Measurements from ENCODE around the gene PPP2R2D.
A peak's percentile ranks its signal among the peaks of the same experiment; 100 is the strongest.
"Not testable (repeated sequence)": the region's sequence is repeated elsewhere in the genome, so short reads cannot be mapped to it uniquely, and the experiment has no call there.

The PPP2R2D gene

GRCh38 chr10:131909014-131909808 is 8.4 kb downstream of the PPP2R2D start:
- no peak for DNase-seq

DNA sequence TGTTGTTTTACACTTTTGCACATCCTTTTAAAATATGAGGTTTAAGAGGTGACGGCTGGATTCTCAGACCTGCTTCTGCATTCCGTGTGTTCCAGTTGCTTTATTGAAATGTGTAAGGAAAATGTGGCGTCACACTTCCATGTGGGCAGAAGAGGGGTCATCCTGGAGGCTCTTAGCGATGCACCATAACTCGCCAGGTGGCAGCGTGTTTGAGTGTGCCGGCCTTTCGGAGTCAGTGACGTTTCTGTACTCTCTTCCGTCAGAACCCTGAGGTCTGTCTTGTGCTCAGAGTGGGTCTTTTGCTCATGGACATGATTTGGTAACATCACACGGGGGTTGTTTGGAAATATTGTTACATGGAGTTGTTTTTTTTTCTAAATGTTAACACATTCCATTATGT is 9.1 kb downstream of the PPP2R2D start:
- DNase-seq: no peak

GRCh38 chr10:131910663-131911314 is 10.0 kb downstream of the PPP2R2D start:
- DNase-seq: no peak

DNA sequence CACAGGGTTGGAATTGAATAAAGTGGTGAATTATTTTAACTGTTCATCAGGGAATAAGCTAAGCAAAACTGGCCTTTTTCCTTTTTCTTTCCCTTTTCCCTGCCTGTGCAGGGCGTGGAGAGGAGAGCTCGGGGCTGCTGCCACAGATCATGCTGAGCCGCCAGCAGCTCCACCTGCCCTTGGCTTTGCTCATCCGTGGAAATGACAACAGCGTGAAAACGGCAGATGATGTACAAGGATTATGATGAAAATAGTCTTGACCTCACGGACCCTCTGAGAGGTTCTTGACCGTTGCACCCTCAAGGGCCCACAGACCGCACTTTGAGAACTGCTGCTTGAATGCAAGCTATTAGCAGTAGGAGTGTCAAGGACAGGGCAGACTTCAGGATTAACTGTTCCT is 10.6 kb downstream of the PPP2R2D start:
- no peak for DNase-seq

DNA sequence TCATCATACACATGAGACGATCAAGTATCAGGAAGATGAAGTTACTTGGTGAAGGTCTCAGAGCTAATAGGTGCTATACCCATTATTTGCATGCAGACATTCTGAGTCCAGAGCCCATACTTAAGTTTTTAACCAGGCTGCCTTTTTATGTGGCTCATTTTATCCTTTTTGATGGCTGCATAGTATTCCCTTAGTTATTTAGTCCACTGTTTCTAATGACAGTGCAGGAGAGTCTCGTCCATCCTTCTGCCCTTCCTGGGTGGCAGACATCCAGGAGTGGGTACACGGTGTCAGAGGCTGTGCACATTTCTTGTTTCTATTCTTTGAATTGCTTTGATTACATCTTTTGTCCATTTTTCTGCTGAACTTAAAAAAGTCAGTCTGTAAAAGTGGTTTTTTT is 11.8 kb downstream of the PPP2R2D start:
- no peak for DNase-seq

- DNase-seq: no peak
Observed at GRCh38 chr10:131915484-131915883, 14.7 kb downstream of the PPP2R2D start.

DNA sequence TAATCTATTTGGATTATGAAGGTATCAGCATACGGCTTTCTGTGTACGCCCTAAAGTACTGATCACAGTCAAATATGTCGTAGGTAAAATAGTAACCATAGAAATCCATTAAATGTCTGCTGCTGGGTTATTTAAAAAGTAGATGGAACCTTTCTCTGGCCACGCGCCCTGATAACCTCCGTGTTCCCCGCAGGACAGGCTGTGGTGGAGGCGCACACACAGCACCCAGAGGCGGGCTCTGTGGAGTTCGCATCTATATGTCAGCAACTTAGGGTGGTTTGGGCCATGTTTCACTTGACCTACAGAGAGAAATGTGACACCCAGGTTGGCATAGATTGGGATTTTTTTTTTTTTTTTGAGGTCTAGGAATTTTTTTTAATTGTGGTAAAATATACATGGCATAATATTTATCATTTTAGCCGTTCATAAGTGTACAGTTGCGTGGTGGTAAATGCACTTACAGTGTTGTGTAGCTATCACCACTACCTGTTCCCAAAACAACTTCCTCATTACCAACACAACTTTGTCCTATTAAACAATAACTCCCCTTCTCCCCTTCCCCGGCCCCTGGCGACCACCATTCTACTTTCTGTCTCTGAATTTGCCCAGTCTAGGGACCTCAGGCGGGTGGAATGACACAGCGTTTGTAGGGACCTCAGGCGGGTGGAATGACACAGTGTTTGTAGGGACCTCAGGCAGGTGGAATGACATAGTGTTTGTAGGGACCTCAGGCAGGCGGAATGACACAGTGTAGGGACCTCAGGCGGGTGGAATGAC is 15.4 kb downstream of the PPP2R2D start:
- DNase-seq: no peak

GRCh38 chr10:131916767-131917160 is 16.0 kb downstream of the PPP2R2D start:
- DNase-seq: not testable (repeated sequence)

GRCh38 chr10:131917496-131917895 is 16.7 kb downstream of the PPP2R2D start:
- DNase-seq: not testable (repeated sequence)

GRCh38 chr10:131919461-131919860 is 18.7 kb downstream of the PPP2R2D start:
- DNase-seq: not testable (repeated sequence)

DNA sequence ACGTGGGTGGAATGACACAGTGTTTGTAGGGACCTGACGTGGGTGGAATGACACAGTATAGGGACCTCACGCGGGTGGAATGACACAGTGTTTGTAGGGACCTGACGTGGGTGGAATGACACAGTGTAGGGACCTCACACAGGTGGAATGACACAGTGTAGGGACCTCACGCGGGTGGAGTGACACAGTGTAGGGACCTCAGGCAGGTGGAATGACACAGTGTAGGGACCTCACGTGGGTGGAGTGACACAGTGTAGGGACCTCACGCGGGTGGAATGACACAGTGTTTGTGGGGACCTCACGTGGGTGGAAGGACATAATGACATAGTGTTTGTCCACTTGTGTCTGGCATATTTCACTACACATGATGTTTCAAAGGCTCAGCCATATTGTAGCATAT is 19.3 kb downstream of the PPP2R2D start:
- no peak for DNase-seq

- DNase-seq: no peak
Observed at GRCh38 chr10:131920693-131921092, 19.9 kb downstream of the PPP2R2D start.

- no peak for DNase-seq
Observed at GRCh38 chr10:131921184-131921583, 20.4 kb downstream of the PPP2R2D start.

DNA sequence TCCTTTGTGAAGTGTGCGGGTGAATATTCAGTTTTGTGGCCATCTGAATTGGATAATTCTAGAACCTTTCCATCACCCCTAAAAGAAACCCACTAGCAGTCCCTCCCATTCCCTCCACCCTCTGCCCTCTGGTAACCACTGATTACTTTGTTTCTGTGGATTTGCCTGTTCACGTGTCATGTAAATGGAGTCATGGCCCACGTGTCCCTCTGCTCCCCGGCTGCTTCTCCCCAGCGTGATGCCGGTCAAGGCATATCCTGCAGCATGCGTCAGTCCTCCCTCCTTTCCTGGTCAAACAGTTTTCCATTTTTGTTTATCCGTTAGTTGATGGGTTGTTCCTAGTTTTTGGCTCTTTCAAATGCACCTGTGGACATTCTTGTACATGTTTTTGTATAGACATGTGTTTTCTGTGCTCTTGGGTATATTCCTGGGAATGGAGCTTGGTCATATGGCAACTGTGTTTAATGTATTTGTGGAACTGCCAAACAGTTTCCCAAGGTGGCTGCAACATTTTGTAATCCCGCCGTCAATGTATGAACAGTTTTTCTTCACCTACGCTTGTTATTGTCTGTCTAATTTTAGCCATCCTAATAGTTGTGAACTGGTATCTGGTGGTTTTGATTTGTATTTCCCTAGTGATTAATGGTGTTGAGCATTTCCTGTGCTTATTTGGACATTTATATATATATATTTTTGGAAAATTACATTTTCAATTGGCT is 22.4 kb downstream of the PPP2R2D start:
- DNase-seq: no peak

DNA sequence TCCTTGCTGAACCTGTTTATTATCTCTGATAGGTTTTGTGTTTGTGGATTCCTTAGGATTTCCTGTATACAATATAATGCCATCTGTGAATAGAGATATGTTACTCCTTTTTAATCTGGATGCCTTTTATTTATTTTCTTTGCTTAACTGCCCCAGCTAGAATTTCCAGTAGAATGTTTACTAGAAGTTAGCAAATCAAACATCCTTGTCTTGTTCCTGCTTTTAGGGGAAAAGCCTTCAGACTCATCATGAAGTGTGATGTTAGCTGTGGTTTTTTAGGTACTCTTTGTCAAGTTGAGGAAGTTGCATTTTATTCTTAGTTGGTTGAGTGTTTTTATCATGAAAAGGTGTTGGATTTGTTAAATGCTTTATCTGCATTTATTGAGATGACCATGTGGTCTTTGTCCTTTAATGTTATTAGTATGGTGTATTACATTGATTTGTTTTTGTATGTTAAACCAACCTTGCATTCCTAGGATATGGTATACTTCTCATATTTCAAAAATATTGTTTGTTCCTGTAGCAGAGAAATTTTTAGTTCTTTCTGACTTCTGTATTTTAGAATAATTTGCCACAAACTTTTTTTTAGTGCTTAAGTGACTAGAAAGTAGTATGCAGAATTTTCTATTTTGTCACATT is 24.3 kb downstream of the PPP2R2D start:
- no peak for DNase-seq

- no peak for DNase-seq
Observed at GRCh38 chr10:131925716-131926115, 24.9 kb downstream of the PPP2R2D start.

- DNase-seq: no peak
Observed at GRCh38 chr10:131926253-131926652, 25.4 kb downstream of the PPP2R2D start.

DNA sequence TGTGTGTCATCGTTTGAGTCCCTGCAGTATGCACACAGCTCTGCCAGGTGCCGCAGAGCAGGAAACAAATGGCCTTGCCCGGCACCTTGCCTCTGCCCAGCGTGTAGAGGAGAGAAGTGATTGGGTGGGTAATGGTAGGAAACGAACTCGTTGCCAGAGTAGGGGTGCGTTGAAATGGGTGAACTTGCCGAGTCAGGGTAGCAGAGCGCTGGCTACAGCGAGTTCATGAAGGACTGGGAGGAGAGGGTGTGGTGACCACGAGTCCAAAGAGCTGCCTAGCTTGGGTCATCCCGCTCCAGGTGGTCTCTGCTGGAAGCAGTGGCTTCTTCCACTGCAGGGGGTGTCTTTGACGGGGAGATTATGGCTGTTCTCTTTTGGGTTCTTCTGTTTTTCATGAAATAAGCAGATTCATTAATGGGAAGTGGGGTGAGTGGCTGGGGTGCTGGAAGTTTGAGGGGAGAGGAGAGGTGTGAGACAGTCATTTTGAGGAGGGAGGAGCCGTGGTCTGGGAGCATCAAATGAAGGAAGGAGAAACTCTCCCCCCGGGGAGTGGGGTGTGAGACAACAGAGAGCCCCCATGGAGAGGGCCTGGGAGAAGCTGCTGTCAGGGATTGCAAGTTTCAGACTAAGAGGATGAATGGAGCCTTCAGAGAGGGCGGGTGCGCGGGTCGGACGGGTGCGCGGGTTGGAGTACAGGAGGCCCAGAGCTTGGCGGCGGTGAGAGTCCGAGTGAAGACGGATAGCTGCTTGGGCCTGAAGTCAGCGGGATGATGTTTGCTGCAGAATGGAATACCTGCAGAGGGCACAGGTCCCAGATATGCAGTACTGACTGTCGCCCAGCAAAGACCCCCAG is 26.2 kb downstream of the PPP2R2D start:
- DNase-seq: no peak

DNA sequence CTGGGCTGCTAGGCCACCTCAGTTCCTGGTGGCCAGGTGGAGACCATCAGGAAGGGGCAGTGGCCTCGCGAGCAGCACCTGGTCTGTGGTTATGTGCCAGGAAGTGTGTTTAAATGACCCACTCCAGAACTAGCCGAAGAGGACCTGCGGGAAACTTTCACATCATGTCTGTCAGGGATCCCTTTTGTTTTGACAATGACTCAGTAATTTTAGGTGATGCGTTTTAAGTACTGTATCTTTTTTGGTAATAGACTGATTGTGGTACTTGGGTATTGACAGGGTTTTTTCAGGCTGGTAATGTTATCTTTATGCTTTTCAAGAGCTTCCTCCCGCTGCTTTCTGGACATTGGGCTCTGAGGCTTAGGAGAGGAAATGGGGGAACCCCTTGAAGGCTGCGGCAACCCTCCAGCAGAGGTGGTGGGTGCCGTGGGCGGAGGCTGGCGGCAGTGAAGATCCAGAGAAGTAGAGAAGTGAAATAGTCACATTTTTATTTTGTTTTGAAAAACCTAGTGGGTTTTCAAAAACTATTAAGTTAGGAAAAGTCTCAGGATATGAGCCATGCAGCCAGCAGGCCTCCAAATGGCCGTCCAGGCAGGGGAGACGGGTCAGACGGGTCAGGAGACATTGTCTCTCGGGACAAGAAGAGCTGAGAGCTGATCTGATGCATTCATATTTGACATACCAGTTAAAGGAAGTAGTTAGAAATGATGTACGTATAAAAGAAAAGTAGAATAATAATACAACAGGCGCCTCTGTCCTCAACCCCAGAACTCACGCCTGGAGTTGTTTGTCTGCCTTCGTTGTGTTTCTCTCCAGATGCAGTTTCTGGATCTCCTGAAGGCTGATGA is 27.7 kb downstream of the PPP2R2D start:
- no peak for DNase-seq

DNA sequence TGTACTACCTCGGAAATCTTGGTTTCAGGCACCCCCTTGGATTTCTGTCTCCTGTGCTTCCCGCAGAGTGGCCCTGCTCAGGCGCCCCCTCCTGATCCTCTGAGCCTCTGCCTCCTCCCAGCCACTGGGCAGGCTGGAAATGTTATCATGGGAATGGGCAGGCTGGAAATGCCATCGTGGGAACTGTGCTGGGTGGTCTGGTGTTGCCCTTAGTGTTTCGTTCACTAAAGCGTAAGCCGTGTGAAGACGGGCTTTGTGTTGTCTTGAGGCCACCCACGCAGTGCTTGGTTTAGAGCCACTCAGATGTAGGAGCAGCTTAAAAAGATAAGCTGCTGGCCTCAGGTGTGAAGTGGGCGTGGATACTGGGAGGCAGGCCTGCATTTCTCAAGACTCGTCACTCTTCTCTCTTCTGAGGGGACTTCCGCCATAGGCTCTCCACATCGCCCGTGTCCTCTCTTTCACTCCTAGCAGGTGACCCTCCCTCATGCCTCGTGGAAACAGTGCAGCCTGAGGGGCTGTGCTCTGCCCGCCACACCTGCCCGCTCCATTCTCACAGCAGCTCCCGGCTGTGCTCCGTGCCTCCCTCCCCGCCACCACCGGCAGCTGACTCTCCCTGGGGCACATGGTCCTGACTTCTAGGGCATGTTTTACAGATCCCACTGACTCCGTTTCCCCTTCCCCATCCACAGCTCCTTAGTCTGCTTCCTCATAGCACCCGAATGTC is 28.5 kb downstream of the PPP2R2D start:
- peak; percentile 67 for DNase-seq
